ENCODE results near the gene CHST12.

- no peak for TF ChIP-seq FOXK2 (IDR thresholded peaks at IDR 0.05)
- TF ChIP-seq SUZ12 (IDR thresholded peaks at IDR 0.05; ENCODE audit: unreplicated experiment) = no peak
- TF ChIP-seq NBN (IDR thresholded peaks at IDR 0.05) = no peak
- TF ChIP-seq GABPA (IDR thresholded peaks at IDR 0.05; ENCODE audit: low read depth) = no peak
- TF ChIP-seq CEBPZ (IDR thresholded peaks at IDR 0.05; ENCODE audit: low read depth, low read length) = no peak
- no peak for TF ChIP-seq EZH2 (IDR thresholded peaks at IDR 0.05; ENCODE audit: borderline replicate concordance, control insufficient read depth, low read depth, low read length)
- no peak for TF ChIP-seq USF2 (IDR thresholded peaks at IDR 0.05; ENCODE audit: borderline replicate concordance, low read depth, low read length)
- TF ChIP-seq RCOR1 (conservative IDR thresholded peaks at IDR 0.05; ENCODE audit: low read depth, low read length) = no peak
- TF ChIP-seq SUPT20H (IDR thresholded peaks at IDR 0.05; ENCODE audit: borderline replicate concordance, control insufficient read depth, low read depth, low read length) = no peak
Measured at GRCh38 chr7:2451171-2452073, 48.0 kb downstream of the CHST12 start.

Measured in GM12878 (cell line).